ENCODE data around the gene CC2D1B.

The CC2D1B gene

GRCh38 chr1:52337439-52337838 is 28.6 kb downstream of the CC2D1B start:
- H3K4ac ChIP-seq (ENCODE audit: low read length): no peak overlapping the region
- H3K27me3 ChIP-seq (ENCODE audit: control insufficient read depth in 3 of 3, insufficient read depth in 3 of 3, low read depth in 1 of 3, low read length in 3 of 3): no peaks in the 10 kb centered on the region
- H3K79me1 ChIP-seq (ENCODE audit: low read depth, low read length): no peaks in the 10 kb centered on the region
- no peak overlapping the region for H3K9ac ChIP-seq (ENCODE audit: low read depth, low read length, poor library complexity)
- H2BK12ac ChIP-seq (ENCODE audit: low read length): no peak overlapping the region
- H3K4me1 ChIP-seq (ENCODE audit: control insufficient read depth in 2 of 2, insufficient read depth in 1 of 2, low read depth in 1 of 2, low read length in 2 of 2): no peaks in the 10 kb centered on the region
- H2BK15ac ChIP-seq (ENCODE audit: low read length): no peak overlapping the region
- H3K27ac ChIP-seq (replicated peaks; ENCODE audit: low read length): no peak overlapping the region
- no CpG with 5 or more reads among the region's 2 CpGs for WGBS, 2 donors (ENCODE audit: extremely low coverage in 2 of 2, insufficient read length in 2 of 2, insufficient replicate concordance in 1 of 2)
- DNase-seq (ENCODE audit: low spot score): no peak
- no peak overlapping the region for H2AK5ac ChIP-seq (ENCODE audit: low read depth, low read length)
- H2BK120ac ChIP-seq (ENCODE audit: low read depth, low read length): no peak overlapping the region
- no peak overlapping the region for H4K8ac ChIP-seq (ENCODE audit: low read depth, low read length)
- H3K23ac ChIP-seq (ENCODE audit: low read depth, low read length, poor library complexity): no peak overlapping the region
- H3K9me3 ChIP-seq (replicated peaks in 1 of 2; ENCODE audit: control insufficient read depth in 2 of 2, insufficient read depth in 1 of 2, low read depth in 1 of 2, low read length in 2 of 2): no peaks in the 10 kb centered on the region
- no peak overlapping the region for H4K91ac ChIP-seq (ENCODE audit: low read depth, low read length, poor library complexity)
- H3K4me3 ChIP-seq (ENCODE audit: low read length in 2 of 2): no peak overlapping the region
- H3K4me2 ChIP-seq (ENCODE audit: insufficient read depth, low read length, poor library complexity, severe bottlenecking): no peak overlapping the region
- H2AFZ ChIP-seq (ENCODE audit: low read length): no peak overlapping the region
- peaks cover 3 to 24% of the 10 kb centered on the region in 2 donors for H3K36me3 ChIP-seq (replicated peaks in 1 of 2; ENCODE audit: control insufficient read depth in 2 of 2, insufficient read depth in 2 of 2, low read length in 2 of 2)
- H3K18ac ChIP-seq (ENCODE audit: low read length): no peak overlapping the region
- no peak overlapping the region for H3K14ac ChIP-seq (ENCODE audit: low read length)
- H2BK5ac ChIP-seq (ENCODE audit: low read length): no peak overlapping the region

DNA sequence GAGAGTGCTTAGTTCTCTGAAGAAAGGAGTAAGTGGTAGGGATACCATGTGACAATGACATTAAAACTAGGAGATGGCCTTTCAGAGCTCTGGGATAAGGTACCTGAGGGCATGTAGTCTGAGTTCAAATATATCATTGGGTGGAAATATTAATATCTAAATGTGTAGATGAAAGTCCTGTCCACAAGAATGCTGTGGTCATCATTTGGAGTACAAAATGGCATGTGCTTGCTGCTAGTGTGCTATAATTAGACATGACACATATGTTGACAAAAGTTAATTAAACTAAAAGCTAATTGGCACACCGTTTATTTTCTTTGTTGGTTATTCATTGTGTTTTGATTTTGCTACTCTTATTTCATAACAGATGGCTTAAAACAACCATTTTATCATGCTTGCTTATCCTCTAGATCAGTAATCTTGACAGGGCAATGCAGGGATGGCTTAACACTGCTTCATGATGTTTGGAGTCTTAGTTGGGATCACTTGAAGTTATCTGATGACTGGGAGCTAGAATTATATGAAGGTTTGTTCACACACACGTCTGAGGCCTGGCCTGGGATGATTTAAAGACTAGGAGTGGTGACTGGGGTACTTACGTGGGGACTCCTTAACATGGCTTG is 31.0 kb downstream of the CC2D1B start:
- H3K27me3 ChIP-seq (ENCODE audit: control insufficient read depth in 3 of 3, insufficient read depth in 3 of 3, low read depth in 1 of 3, low read length in 3 of 3): no peaks in the 10 kb centered on the region
- no peak overlapping the region for H2BK12ac ChIP-seq (ENCODE audit: low read length)
- H3K79me1 ChIP-seq (ENCODE audit: low read depth, low read length): no peaks in the 10 kb centered on the region
- H3K36me3 ChIP-seq (replicated peaks in 1 of 2; ENCODE audit: control insufficient read depth in 2 of 2, insufficient read depth in 2 of 2, low read length in 2 of 2): peaks cover 3 to 18% of the 10 kb centered on the region in 2 donors
- no peak overlapping the region for H2AK5ac ChIP-seq (ENCODE audit: low read depth, low read length)
- no peak for DNase-seq (ENCODE audit: low spot score)
- H2BK120ac ChIP-seq (ENCODE audit: low read depth, low read length): no peak overlapping the region
- no peak overlapping the region for H3K4me3 ChIP-seq (ENCODE audit: low read length in 2 of 2)
- no peak overlapping the region for H4K8ac ChIP-seq (ENCODE audit: low read depth, low read length)
- no CpG with 5 or more reads among the region's 3 CpGs for WGBS, 2 donors (ENCODE audit: extremely low coverage in 2 of 2, insufficient read length in 2 of 2, insufficient replicate concordance in 1 of 2)
- no peak overlapping the region for H3K9ac ChIP-seq (ENCODE audit: low read depth, low read length, poor library complexity)
- H3K4me2 ChIP-seq (ENCODE audit: insufficient read depth, low read length, poor library complexity, severe bottlenecking): no peak overlapping the region
- no peak overlapping the region for H3K18ac ChIP-seq (ENCODE audit: low read length)
- H3K14ac ChIP-seq (ENCODE audit: low read length): no peak overlapping the region
- H2BK15ac ChIP-seq (ENCODE audit: low read length): no peak overlapping the region
- no peak overlapping the region for H4K91ac ChIP-seq (ENCODE audit: low read depth, low read length, poor library complexity)
- no peak overlapping the region for H3K23ac ChIP-seq (ENCODE audit: low read depth, low read length, poor library complexity)
- H3K4me1 ChIP-seq (ENCODE audit: control insufficient read depth in 2 of 2, insufficient read depth in 1 of 2, low read depth in 1 of 2, low read length in 2 of 2): no peaks in the 10 kb centered on the region
- H2BK5ac ChIP-seq (ENCODE audit: low read length): no peak overlapping the region
- H2AFZ ChIP-seq (ENCODE audit: low read length): no peak overlapping the region
- H3K4ac ChIP-seq (ENCODE audit: low read length): no peak overlapping the region
- no peaks in the 10 kb centered on the region for H3K9me3 ChIP-seq (replicated peaks in 1 of 2; ENCODE audit: control insufficient read depth in 2 of 2, insufficient read depth in 1 of 2, low read depth in 1 of 2, low read length in 2 of 2)
- no peak overlapping the region for H3K27ac ChIP-seq (replicated peaks; ENCODE audit: low read length)

DNA sequence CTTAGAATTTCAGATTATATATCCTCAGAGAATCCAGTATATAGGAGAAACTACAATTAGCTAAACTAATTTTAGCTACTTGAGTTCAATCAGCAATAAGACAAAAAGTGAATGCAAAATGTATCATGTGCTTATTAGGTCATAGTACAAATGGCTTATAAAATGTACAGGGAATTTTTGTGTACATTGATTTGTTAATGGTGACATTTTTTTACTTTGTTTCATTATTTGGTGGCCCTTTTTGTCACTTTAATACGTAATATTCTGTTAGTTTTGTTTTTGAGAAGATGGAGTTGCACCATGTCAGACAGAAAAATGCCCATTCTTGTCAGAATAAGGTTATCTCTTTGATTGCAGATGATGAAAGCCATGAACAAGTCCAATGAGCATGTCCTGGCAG is 33.6 kb downstream of the CC2D1B start:
- no peak overlapping the region for H3K14ac ChIP-seq (ENCODE audit: low read length)
- H3K36me3 ChIP-seq (replicated peaks in 1 of 2; ENCODE audit: control insufficient read depth in 2 of 2, insufficient read depth in 2 of 2, low read length in 2 of 2): peaks cover under 1 to 12% of the 10 kb centered on the region in 2 donors
- H2BK15ac ChIP-seq (ENCODE audit: low read length): no peak overlapping the region
- no peak overlapping the region for H3K4ac ChIP-seq (ENCODE audit: low read length)
- no peak overlapping the region for H4K8ac ChIP-seq (ENCODE audit: low read depth, low read length)
- H2AK5ac ChIP-seq (ENCODE audit: low read depth, low read length): no peak overlapping the region
- WGBS, 2 donors (ENCODE audit: extremely low coverage in 2 of 2, insufficient read length in 2 of 2, insufficient replicate concordance in 1 of 2): no CpG with 5 or more reads among the region's 1 CpG
- no peaks in the 10 kb centered on the region for H3K27me3 ChIP-seq (ENCODE audit: control insufficient read depth in 3 of 3, insufficient read depth in 3 of 3, low read depth in 1 of 3, low read length in 3 of 3)
- H2BK120ac ChIP-seq (ENCODE audit: low read depth, low read length): no peak overlapping the region
- H2AFZ ChIP-seq (ENCODE audit: low read length): no peak overlapping the region
- no peak for DNase-seq (ENCODE audit: low spot score)
- H3K4me1 ChIP-seq (ENCODE audit: control insufficient read depth in 2 of 2, insufficient read depth in 1 of 2, low read depth in 1 of 2, low read length in 2 of 2): no peaks in the 10 kb centered on the region
- no peak overlapping the region for H3K4me3 ChIP-seq (ENCODE audit: low read length in 2 of 2)
- H3K9me3 ChIP-seq (replicated peaks in 1 of 2; ENCODE audit: control insufficient read depth in 2 of 2, insufficient read depth in 1 of 2, low read depth in 1 of 2, low read length in 2 of 2): no peaks in the 10 kb centered on the region
- no peak overlapping the region for H2BK12ac ChIP-seq (ENCODE audit: low read length)
- no peak overlapping the region for H3K4me2 ChIP-seq (ENCODE audit: insufficient read depth, low read length, poor library complexity, severe bottlenecking)
- no peak overlapping the region for H2BK5ac ChIP-seq (ENCODE audit: low read length)
- no peaks in the 10 kb centered on the region for H3K79me1 ChIP-seq (ENCODE audit: low read depth, low read length)
- H4K91ac ChIP-seq (ENCODE audit: low read depth, low read length, poor library complexity): no peak overlapping the region
- no peak overlapping the region for H3K9ac ChIP-seq (ENCODE audit: low read depth, low read length, poor library complexity)
- no peak overlapping the region for H3K27ac ChIP-seq (replicated peaks; ENCODE audit: low read length)
- no peak overlapping the region for H3K18ac ChIP-seq (ENCODE audit: low read length)
- no peak overlapping the region for H3K23ac ChIP-seq (ENCODE audit: low read depth, low read length, poor library complexity)

DNA sequence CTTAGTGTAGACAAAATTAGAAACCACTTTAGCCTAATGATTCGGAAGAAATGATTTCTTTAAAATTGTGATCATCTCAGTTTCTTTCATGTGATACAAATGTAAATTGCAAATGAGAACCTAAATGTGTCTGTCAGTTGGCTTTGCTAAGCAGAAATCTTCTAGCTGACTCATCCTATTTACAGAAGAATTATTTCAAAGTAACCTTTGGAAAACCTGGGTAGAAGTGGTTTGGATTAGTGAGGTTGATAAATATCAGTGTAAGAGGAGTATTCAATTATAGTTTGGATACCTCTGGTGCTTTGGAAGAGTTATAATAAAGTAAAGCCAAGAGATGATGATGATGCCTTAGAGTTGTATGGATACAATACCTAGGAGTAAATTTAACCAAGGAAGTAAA is 37.4 kb downstream of the CC2D1B start:
- Histone ChIP-seq H3K79me1 (ENCODE audit: low read depth, low read length) (no peaks in the 10 kb centered on the region), H3K23ac (ENCODE audit: low read depth, low read length, poor library complexity) (no peak overlapping the region), H3K9me3 (replicated peaks in 1 of 2; ENCODE audit: control insufficient read depth in 2 of 2, insufficient read depth in 1 of 2, low read depth in 1 of 2, low read length in 2 of 2) (no peaks in the 10 kb centered on the region), H3K27ac (replicated peaks; ENCODE audit: low read length) (no peak overlapping the region), H4K8ac (ENCODE audit: low read depth, low read length) (no peak overlapping the region), H2AK5ac (ENCODE audit: low read depth, low read length) (no peak overlapping the region), H3K36me3 (replicated peaks in 1 of 2; ENCODE audit: control insufficient read depth in 2 of 2, insufficient read depth in 2 of 2, low read length in 2 of 2) (peaks cover 0 to 3% of the 10 kb centered on the region in 2 donors), H2BK15ac (ENCODE audit: low read length) (no peak overlapping the region), H3K9ac (ENCODE audit: low read depth, low read length, poor library complexity) (no peak overlapping the region), H2BK120ac (ENCODE audit: low read depth, low read length) (no peak overlapping the region), H3K4me3 (ENCODE audit: low read length in 2 of 2) (no peak overlapping the region), H3K18ac (ENCODE audit: low read length) (no peak overlapping the region), H3K4ac (ENCODE audit: low read length) (no peak overlapping the region), H3K4me2 (ENCODE audit: insufficient read depth, low read length, poor library complexity, severe bottlenecking) (no peak overlapping the region), H2BK12ac (ENCODE audit: low read length) (no peak overlapping the region), H2AFZ (ENCODE audit: low read length) (no peak overlapping the region), H3K14ac (ENCODE audit: low read length) (no peak overlapping the region), H3K4me1 (ENCODE audit: control insufficient read depth in 2 of 2, insufficient read depth in 1 of 2, low read depth in 1 of 2, low read length in 2 of 2) (no peaks in the 10 kb centered on the region), H2BK5ac (ENCODE audit: low read length) (no peak overlapping the region), H3K27me3 (ENCODE audit: control insufficient read depth in 3 of 3, insufficient read depth in 3 of 3, low read depth in 1 of 3, low read length in 3 of 3) (no peaks in the 10 kb centered on the region), H4K91ac (ENCODE audit: low read depth, low read length, poor library complexity) (no peak overlapping the region)
- WGBS, 2 donors (ENCODE audit: extremely low coverage in 2 of 2, insufficient read length in 2 of 2, insufficient replicate concordance in 1 of 2): no CpG with 5 or more reads among the region's 1 CpG
- no peak for DNase-seq (ENCODE audit: low spot score)

Measured in neuronal stem cell (in vitro differentiated cells).